SU-DHL-6 (cell line): ENCODE measurements around the gene SLX4IP.
A peak's percentile ranks its signal among the peaks of the same experiment; 100 is the strongest.

Experiments used
- H2AFZ ChIP-seq: fragments of 200-600 bp; sonication (generic); 2 replicates; pipeline ENCODE4 v1.6.1; 2014; ENCODE audit warnings: low read depth, mild to moderate bottlenecking, moderate library complexity, mixed read lengths, antibody characterized with exemption, low read length; ENCODE audit not compliant: severe bottlenecking
- H3F3A ChIP-seq: fragments of 200-600 bp; shearing (Covaris generic); 2 replicates; pipeline ENCODE4 v1.6.0; 2016; ENCODE audit warnings: antibody characterized with exemption, mild to moderate bottlenecking; ENCODE audit not compliant: insufficient read depth
- H3K27ac ChIP-seq: fragments of 200-600 bp; sonication (generic); 2 replicates; pipeline ENCODE4 v1.5.1; 2016; ENCODE audit warnings: low read depth, mild to moderate bottlenecking, low read length, moderate library complexity, mixed read lengths
- H3K27me3 ChIP-seq: fragments of 200-600 bp; sonication (generic), shearing (Covaris generic); 2 replicates; pipeline ENCODE4 v1.6.0; 2014; ENCODE audit warnings: mild to moderate bottlenecking, low read length
- H3K36me3 ChIP-seq: fragments of 200-600 bp; sonication (generic); 2 replicates; pipeline ENCODE4 v1.6.1; 2014; ENCODE audit warnings: mild to moderate bottlenecking, low read length, mixed read lengths
- H3K4me2 ChIP-seq: fragments of 300-600, 200-600 bp; shearing (Covaris generic), sonication (generic); 2 replicates; pipeline ENCODE4 v1.6.0; 2014; ENCODE audit warnings: low read length, low read depth, mild to moderate bottlenecking; ENCODE audit not compliant: poor library complexity, severe bottlenecking
- H3K4me3 ChIP-seq: fragments of 200-600 bp; sonication (generic); 2 replicates; pipeline ENCODE4 v1.5.1; 2014; ENCODE audit warnings: antibody characterized with exemption, low read length, mild to moderate bottlenecking, mixed read lengths; ENCODE audit not compliant: insufficient read depth, poor library complexity, severe bottlenecking
- H3K79me2 ChIP-seq: fragments of 200-600 bp; sonication (generic); 2 replicates; pipeline ENCODE4 v1.6.1; 2014; ENCODE audit warnings: mild to moderate bottlenecking, low read length, moderate library complexity; ENCODE audit not compliant: insufficient read depth
- H3K9ac ChIP-seq: fragments of 200-600 bp; sonication (generic); 2 replicates; pipeline ENCODE4 v1.7.0; 2014; ENCODE audit warnings: mild to moderate bottlenecking, low read length
- H3K9me2 ChIP-seq: fragments of 200-600 bp; sonication (generic); replicated peaks from 2 replicates; pipeline ENCODE4 v1.6.1; 2014; ENCODE audit warnings: low read length; ENCODE audit not compliant: insufficient read depth
- H3K9me3 ChIP-seq: fragments of 200-600 bp; sonication (generic); 2 replicates; pipeline ENCODE4 v1.6.1; 2014; ENCODE audit warnings: low read length, mixed read lengths; ENCODE audit not compliant: insufficient read depth
- H4K20me1 ChIP-seq: fragments of 200-600 bp; sonication (generic); 2 replicates; pipeline ENCODE4 v1.6.1; 2014; ENCODE audit warnings: low read depth, mild to moderate bottlenecking, antibody characterized with exemption, low read length, moderate library complexity, mixed read lengths
- CTCF ChIP-seq: fragments of 200-600 bp; sonication (generic); IDR thresholded peaks from one replicate; pipeline ENCODE4 v1.5.1; 2017; ENCODE audit warnings: antibody characterized with exemption, mild to moderate bottlenecking, low read length, moderate library complexity; ENCODE audit not compliant: insufficient read depth, poor library complexity, severe bottlenecking
- EZH2phosphoT487 ChIP-seq: fragments of 200-600 bp; sonication (generic), shearing (Covaris generic); conservative IDR thresholded peaks from 2 replicates; pipeline ENCODE4 v1.6.1; 2018; ENCODE audit warnings: mild to moderate bottlenecking, antibody characterized with exemption, low read length, moderate library complexity, mixed read lengths

SLX4IP gene

DNA sequence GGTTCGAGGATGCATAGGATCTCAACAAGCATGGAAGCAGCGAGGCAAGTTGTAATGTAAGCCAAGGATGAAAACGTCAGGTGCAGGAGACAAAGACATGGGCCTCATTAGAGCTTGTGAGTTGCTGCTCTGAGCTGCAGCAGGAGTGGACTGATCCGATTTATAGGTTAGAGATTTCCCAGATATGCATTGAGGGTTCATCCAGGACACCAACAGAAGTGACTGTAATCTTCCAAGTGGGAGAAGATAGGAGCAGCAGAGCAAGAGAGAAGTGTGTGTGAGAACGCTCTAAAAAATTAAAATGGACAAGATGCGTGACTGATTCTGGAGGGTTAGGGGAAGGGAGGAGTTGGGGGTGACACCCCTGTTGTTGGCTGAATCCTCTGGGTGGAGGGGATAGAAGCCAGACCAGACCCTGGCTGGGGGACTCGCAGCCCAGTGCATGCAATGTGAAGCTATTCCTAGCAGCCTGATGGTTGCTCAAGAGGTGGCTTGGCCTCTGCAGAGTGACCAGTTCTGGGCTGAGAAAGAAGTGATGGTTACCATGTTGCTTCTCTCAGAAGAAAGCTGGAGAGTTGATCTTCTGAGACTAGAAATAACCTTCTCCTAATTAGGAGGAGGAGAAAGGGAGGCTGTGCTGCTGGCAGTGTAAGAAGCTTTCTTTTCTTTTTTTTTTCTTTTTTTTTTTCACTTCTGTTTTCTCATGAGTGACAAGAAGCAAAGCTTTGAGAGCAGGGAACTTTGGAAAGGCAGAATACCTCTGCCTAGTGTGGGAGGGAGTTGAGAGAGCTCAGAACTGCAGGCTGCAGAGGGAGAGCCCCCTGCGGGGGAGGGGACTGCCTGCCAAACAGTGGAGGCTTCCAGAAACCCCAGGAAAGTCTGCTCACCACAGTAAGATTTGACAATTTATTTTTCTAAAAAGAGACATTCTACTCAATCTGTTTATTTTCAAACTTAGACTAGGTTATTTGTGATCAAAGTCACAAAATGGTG lies 116.9 kb downstream of the SLX4IP start:
- H3K4me2 ChIP-seq, result no peak overlapping the region
- no peaks in the 10 kb centered on the region for H3K9me3 ChIP-seq
- no peak for TF ChIP-seq EZH2phosphoT487
- TF ChIP-seq CTCF, result no peak
- no peak overlapping the region for H3K27ac ChIP-seq
- H2AFZ ChIP-seq, result no peak overlapping the region
- no peaks in the 10 kb centered on the region for H3F3A ChIP-seq
- no peaks in the 10 kb centered on the region for H3K36me3 ChIP-seq
- H3K9me2 ChIP-seq, result no peaks in the 10 kb centered on the region
- no peak overlapping the region for H3K9ac ChIP-seq
- H3K27me3 ChIP-seq, result no peaks in the 10 kb centered on the region
- no peaks in the 10 kb centered on the region for H3K79me2 ChIP-seq
- H3K4me3 ChIP-seq, result no peak overlapping the region
- no peaks in the 10 kb centered on the region for H4K20me1 ChIP-seq

- no peak overlapping the region for H3K4me3 ChIP-seq
- H3K9ac ChIP-seq, result no peak overlapping the region
- no peaks in the 10 kb centered on the region for H3K9me3 ChIP-seq
- no peaks in the 10 kb centered on the region for H3K36me3 ChIP-seq
- H3K4me2 ChIP-seq, result no peak overlapping the region
- no peaks in the 10 kb centered on the region for H3F3A ChIP-seq
- no peaks in the 10 kb centered on the region for H3K27me3 ChIP-seq
- H2AFZ ChIP-seq, result no peak overlapping the region
- no peaks in the 10 kb centered on the region for H3K9me2 ChIP-seq
- H3K79me2 ChIP-seq, result no peaks in the 10 kb centered on the region
- TF ChIP-seq CTCF (peak; percentile 54), EZH2phosphoT487 (no peak)
- no peak overlapping the region for H3K27ac ChIP-seq
- H4K20me1 ChIP-seq, result no peaks in the 10 kb centered on the region
These were observed 118.3 kb downstream of the SLX4IP start for GRCh38 chr20:10553326-10553984.

- H3K4me3 ChIP-seq, result no peak overlapping the region
- H3K9ac ChIP-seq, result no peak overlapping the region
- H3K27ac ChIP-seq, result no peak overlapping the region
- H3K27me3 ChIP-seq, result no peaks in the 10 kb centered on the region
- no peaks in the 10 kb centered on the region for H4K20me1 ChIP-seq
- H3K9me2 ChIP-seq, result no peaks in the 10 kb centered on the region
- H3K79me2 ChIP-seq, result no peaks in the 10 kb centered on the region
- H3K36me3 ChIP-seq, result no peaks in the 10 kb centered on the region
- H3K9me3 ChIP-seq, result no peaks in the 10 kb centered on the region
- no peaks in the 10 kb centered on the region for H3F3A ChIP-seq
- no peak overlapping the region for H3K4me2 ChIP-seq
- no peak for TF ChIP-seq CTCF
- TF ChIP-seq EZH2phosphoT487, result no peak
- H2AFZ ChIP-seq, result no peak overlapping the region
These were observed 119.2 kb downstream of the SLX4IP start for GRCh38 chr20:10554285-10554684.
